HG02852 (cell line): Measurements from ENCODE around the gene PHACTR3.
A peak's percentile ranks its signal among the peaks of the same experiment; 100 is the strongest.
"Not testable (repeated sequence)": the region's sequence is repeated elsewhere in the genome, so short reads cannot be mapped to it uniquely, and the experiment has no call there.

ENCODE experiments used
- ATAC-seq: cut with Tn5 transposase; IDR thresholded peaks from one replicate; pipeline ENCODE4 v1.9.1; 2021; ENCODE audit warnings: mild to moderate bottlenecking, moderate library complexity; ENCODE audit not compliant: unreplicated experiment

Gene PHACTR3

DNA sequence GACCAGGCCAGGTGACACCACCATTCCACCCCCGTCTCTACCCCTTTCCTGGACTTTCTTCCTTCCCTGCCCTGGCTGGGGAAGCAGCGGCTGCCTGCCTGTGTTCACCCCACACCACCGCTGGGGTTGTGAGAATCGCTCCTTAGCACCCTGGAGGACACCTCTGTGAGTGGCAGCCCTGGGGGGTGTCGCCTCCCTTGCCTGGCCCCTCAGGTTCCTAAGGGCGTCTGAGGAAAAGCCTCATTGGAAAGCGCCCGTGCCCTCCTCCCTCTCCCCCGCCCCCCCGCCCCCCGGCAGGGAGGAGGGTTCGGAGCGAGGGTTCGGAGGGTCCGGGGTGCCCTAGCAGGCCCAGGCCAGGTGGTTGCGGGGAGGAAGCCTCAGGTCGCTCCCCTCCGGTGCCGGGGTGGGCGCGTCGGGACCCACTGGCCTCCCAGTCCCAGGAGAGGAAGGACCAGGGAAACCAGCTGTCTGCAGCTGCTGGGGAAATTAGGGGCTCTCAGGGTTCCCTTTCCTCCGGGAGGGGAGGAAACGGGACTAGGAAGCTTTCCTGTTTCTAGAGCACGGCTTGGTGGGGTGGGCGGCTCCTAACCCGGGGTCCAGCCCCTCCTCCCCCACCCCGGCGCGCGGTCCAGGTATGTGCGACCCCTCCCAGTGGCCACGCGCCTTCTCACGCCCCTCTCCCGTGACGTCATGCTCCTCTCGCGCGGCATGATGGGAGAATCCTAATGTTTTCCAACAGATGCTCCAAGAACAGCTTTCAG lies at the start of gene PHACTR3:
TSS of gene PHACTR3 (plus strand) at position 760 of the 761 bp plus-strand sequence. CDS start 475 bp downstream, outside the sequence.
- ATAC-seq, result no peak

DNA sequence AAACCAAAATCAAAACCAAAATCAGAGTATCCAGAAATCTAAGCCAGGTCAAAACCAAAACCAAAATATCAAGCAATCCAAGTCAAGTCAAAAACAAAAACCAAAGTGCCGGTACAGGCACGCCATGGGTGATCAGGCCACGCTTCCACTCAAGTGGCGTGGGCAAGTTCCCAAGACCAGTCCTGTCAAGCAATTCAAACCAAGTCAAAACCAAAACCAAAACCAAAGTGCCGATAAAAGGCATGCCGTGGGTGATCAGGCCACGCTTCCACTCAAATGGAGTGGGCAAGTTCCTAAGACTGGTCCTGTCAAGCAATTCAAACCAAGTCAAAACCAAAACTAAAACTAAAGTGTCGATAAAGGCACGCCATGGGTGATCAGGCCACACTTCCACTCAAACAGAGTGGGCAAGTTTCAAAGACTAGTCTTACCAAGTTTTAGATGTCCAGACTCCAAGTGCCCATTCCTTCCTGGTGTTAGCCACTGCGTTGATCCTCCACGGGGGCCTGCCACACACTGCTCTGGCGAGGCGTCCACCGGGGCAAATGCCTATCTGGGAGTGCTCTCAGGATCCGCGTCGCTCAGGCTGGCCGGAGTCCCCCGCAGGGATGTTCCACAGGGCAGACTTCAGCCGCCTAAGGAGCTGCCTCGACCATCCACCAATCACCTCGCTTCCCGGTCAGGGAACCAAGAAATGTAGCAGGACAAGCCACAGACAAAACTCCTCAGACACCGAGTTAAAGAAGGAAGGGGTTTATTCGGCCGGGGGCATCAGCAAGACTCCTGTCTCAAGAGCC lies 46.4 kb upstream of the PHACTR3 start:
- ATAC-seq, result not testable (repeated sequence)

DNA sequence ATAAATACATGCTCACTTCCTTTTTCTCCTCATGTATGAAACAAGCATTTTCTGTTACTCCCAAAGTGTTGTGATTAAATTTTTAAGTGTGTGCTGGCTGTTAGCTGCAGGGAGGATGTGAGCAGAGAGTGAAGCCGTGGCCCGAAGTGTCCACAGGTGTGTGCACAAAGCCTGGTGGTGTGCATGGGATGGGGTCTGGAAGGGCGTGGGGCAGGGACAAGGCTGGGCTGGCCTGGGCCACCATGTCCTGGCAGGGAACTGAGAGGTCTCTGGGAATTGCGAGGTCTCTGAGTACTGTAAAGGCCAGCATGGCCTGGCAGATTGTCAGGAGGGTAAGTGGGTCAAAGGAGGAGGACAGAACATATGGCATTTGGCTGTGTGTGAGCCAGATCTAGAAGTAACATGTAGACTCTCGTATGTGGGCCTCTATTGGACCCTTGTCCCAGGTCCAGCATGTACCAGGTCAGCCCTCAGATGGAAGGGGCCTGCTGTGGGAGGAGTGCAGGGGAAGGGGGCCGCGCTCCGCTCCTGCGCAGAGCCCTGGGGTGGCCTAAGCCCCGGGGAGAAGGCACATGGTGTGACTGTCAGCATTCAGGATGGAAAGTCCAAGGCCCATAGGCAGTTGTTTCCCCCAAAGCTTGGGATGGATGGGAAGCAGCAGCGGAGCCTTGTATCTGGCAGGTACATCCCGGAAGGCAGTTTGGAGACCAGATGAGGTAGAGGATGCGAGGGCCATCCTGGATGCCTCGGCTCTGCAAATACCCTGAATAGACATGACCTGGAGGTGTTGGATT lies 45.1 kb upstream of the PHACTR3 start:
- no peak for ATAC-seq

DNA sequence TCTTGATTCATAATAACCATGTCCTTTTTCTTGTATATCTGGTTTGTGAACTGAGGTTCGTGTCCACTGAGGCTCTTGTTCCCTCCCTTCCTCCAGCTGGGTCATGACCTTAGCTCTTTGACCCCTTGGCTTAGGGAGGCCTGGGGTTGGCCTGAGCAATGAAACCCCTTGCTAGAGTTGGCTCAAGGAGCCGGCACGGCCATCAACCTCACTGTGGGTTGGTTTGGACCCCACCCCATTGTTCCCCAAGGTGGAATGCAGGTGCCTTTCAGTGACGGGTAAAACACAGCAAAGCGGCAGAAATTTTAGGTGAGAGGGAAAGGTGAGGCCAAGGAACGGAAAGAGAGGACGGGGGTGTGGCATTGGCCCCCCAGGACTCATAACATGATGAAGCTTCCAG lies 44.5 kb upstream of the PHACTR3 start:
- no peak for ATAC-seq

DNA sequence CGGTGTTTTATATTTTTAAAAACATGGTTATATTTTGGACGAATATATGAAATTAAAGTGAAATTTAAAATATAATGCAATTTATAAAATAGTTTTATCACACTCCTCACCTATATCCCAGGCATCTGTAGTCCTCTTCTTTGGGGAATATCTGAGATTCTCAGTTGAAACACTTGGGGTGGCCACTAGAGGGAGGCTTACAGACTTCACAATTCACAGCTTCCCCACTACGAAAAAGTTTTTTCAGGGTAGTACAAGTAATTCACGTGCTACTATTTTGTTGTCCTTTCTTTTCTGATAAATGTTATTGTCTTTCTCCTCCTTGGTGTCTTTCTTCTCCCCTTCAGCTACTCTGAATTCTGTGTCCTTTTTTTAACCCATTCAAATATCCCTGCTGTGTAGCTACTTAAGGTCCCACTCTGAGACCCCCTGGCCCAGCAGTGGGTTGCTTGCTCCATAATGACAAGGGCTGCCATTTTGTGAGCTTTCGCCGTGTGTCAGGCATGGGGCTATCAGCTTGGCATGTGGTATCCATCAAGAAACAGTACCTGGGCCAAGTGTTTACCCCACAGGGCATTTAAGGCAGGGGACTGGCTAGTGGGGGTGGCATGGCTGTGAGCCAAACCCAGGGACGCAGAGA lies 43.6 kb upstream of the PHACTR3 start:
- ATAC-seq, result no peak

DNA sequence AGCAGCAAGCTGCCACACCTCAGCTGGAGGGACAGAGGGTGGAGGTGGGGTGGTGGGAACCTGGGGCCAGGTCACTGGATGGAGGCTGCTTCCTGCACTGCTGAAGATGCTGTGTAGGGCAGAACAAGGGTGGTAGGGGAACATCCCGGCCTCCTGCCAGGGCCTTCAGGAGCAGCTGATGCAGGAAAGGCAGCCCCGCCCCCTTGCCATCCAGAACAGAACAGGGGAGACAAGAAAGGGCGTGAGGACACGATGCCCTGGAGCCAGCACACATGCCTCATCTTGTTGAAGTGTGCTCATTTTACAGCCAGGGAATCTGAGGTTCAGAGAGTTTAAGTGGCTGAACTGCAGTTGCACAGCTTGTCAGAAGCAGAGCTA lies 43.1 kb upstream of the PHACTR3 start:
- ATAC-seq, result no peak

DNA sequence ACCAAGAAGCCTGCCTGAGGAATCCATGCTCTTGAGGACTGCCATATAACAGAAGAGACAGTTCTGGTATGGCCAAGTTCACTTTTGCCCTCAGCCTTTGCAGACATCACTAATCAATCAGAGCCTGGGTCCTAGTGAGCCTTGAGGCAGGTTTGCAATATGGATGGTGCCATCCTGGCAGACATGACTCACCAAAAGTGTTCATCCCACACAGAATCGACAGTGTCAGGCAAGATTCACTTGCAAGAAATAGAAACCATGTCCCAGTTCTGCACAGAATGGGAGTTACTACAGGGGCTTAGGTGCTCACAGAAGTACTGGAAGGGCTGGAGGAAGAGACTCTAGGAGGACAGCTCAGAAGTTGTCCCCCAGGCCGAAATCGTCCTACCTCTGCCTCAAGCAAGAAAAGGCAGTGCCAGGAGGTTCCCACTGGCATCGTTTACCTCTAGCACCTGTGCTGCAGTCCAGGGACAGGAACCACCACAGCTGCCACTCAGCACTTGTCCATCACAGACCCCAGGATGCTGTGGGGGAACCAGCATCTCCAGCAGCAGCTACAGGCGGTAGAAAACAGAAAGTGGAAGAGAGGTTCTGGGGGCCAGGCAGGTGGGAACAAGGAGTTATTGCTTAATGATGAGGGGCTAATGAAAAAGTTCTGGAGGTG lies 42.6 kb upstream of the PHACTR3 start:
- ATAC-seq, result no peak

DNA sequence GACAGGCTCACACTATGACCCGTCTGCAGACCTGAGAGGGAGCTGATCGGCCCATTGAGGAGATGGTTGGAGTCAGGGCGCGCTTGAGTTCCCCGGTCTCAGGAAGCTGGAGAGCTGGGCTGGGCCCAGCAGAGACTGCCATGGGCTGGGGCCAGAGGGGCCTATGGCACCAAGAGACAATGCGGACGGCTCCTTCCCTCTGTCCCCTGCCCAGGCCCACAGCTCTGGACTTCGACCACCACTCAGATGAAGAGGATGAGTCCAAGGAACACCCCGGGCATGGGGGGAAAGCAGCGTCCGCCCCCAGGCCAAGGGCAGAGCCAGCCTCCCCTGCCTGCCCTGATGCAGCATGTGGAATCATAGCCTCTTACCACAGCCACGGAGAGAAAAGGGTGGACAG lies 40.2 kb upstream of the PHACTR3 start:
- ATAC-seq, result no peak

DNA sequence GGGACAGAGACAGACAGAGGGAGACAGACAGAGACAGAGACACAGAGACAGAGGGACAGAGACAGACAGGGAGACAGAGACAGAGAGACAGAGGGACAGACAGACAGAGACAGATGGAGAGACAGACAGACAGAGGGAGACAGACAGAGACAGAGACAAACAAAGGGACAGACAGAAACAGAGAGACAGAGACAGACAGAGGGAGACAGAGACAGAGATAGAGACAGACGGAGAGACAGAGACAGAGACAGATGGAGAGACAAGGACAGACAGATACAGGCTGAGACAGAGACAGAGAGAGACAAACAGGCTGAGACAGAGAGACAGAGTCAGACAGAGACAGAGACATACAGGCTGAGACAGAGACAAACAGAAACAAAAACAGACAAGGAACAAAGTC lies 39.4 kb upstream of the PHACTR3 start:
- no peak for ATAC-seq

DNA sequence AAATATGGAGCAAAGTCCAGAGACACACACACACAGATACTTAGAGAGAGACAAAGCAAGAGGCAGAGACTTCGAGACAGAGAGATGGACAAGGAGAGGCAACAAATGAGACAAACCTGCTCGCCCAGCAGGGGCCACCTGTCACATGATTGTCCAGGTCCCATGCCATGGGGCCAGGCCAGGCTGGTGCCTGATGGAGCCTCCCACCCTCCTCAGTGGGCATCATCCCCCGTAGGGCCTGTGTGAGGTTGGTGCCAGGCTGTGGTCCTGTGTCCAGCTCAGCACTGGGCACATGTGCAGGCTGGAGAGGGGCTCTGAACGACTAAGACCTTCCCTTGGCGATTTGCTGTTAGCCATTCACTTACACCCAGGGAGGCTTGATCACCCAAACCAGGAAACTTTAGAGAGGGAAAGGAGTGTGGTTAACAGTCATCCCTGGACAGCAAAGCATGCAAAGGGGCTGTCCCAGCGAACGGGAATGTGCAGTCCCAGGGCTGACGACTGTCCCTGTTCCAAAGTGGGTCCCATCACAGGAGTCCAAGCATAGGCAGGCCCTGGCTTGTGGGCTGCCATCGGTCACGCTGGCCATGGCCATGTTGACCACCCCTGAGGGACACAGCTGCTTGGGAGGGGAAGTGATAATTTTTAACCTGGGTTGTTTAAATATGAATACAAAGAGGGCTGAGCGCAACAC lies 38.4 kb upstream of the PHACTR3 start:
- no peak for ATAC-seq

DNA sequence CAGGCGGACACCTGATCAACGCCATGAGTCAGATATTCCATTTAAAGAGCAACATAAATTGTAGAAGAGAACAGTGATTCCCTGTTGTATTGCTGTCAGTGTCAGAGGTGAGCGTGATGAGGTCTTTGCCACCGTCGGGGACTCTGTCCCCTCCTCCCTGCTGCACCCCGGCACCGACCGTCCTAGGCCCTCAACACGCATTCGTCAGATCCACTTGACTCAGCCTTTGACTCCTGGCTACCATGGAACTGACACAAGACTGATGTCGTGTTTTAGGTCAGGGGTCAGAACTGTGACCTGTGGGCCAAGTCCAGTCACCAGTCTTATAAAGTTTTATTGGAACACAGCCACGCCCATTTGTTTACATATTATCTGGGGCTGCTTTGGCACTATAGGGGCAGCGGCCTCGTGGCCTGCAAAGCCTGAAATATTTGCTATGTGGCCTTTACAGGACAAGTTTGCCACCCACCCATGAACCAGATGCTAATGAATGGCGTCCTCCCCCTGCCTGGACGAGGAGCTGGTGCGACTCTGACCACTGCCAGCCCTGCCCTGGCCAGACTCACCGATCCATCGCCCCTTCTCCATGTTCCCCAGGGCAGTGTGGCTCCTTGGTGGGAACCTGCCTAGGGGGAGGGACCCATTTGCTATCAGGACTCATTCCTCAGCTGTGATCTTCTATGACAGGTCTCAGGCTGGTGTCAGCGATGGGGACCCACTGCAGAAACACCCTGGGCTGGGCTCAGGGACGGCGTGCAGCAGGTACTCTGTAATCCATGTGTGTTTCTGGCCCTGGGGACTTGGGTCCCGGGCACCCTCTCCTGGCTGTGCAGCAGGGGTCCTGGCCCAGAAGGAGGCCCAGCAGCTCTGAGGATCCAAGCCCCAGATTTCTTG lies 37.5 kb upstream of the PHACTR3 start:
- ATAC-seq, result no peak

DNA sequence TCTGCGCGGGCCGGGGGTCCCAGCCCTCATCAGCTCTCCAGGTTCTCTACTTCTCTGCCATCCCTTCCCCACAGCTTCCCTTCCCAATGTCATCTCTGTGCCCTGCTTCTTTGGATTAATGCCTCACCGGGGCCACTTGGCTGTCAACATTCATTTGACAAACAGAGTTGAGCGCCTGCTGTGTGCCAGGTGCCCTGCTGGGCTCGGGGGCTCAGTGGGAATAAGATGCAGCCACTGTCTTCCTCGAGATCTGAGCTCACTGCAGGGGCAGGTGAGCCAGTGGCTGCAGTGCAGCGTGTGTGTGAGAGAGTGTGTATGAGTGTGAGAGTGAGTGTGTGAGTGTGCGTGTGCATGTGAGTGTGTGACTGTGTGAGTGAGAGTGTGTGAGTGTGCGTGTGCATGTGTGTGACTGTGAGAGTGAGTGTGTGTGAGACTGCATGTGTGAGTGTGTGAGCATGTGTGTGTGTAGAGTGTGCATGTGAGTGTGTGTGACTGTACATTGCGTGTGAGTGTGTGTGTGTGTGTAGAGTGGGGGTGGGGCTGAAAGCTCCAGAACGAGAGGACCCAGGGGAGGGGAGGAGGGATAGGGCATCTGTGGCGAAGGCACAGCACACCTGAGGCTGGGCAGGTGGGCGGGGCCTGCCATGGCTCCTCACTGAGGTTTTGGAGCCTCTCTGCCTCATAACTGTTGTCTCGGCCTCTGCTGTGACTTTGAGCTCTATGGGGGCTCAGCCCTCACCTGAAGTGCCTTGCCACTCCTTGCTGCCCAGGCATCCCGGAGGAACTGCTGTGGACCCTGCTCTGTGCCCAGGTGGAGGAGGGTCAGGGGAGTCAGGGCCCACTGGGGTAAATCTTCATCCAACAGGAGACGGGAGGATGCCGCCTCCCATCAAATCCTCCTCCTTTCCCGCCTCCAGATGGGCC lies 36.5 kb upstream of the PHACTR3 start:
- ATAC-seq, result no peak

DNA sequence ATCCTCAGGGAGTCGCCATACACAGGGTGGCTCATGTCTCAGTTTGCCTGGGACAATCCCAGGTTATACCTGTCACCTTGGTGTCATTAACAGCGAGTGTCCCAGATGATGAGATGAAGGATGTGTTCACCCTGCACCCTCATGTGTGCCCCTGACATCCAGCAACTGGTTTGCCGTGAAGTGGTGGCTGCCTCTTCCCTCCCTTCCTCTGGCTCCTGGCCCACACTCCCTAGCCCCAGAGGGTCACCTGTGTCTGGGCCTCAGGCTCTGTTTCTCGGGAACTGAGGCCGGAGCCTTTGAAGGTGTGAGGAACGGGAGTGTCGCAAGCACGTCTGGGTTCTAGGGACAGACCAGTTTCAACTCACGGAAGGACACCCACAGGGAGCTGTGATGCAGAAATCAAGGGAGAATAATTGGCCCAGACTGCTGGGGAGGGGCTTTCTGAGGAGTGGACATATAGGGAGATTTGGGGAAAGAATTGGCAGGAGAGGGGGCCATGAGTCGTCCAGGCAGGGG lies 35.8 kb upstream of the PHACTR3 start:
- ATAC-seq, result no peak

DNA sequence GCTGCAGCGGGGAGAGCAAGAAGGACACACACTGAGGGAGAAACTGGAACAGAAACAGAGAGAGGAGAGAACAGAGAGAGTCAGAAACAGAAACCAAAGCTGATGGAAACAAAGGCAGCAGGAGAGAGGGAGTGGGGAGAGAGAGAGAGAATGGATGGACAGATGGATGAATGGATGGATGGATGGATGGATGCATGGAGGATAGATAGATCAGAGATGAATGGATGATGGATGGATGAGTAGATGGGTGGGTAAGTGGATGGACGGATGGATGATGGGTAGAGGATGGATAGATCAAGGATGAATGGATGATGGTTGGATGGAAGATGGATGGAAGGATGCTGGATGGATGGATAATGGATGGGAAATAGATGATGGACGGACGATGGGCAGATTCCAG lies 35.0 kb upstream of the PHACTR3 start:
- no peak for ATAC-seq

DNA sequence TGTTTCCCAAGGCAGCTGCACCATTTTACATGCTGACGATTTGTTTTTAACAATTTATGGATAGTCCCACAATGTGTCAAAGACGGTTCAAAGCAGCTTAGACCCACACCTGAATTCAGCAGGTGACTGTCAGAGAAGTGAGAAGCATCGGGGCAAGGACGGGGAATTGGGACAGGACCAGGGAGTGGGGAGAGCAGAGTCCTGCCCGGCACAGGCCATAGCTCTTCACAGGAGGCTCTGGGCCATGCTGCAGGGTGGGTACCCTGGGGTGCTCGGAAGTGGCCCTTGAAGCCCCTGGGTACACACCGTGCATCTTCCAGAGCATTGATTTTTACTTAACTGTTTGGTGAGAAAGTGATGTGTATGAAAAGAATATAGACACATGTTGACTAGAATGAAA lies 33.2 kb upstream of the PHACTR3 start:
- ATAC-seq, result no peak

DNA sequence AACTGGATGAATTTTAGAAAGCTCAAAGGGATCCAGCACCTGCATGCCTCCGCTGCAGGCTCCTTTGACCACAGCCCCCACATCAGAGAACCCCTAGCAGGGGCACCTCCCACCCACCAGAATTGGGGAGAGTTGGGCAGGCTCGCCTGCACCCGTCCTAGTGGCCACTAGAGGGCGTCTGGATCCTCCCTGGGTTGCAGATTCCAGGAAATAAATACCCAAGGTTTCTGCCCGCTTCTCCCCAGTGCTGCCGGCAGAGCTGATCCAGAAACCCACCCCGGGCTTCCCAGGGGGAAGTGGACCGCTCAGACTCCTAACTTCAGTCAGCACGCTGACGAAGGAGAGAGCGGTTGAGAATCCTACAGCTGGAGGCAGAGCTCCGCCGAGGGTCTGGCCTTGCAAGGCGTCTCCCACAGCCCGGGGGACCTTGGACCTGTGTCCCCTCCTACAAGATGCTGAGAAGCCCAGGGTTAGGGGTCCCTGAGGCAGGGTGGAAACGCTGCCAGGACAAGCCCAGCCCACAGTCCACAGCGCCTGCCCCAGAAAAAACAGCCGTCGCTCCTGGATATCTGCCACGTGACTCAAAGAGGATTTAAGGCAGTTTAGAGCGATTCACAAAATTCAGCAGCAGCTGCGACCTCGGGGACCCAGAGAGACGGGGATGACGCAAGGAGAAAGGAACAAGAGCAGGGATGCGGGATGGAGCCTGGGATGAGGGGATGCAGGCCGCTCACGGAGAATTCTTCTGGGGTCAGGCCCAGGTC lies 32.6 kb upstream of the PHACTR3 start:
- ATAC-seq, result peak; percentile 57

DNA sequence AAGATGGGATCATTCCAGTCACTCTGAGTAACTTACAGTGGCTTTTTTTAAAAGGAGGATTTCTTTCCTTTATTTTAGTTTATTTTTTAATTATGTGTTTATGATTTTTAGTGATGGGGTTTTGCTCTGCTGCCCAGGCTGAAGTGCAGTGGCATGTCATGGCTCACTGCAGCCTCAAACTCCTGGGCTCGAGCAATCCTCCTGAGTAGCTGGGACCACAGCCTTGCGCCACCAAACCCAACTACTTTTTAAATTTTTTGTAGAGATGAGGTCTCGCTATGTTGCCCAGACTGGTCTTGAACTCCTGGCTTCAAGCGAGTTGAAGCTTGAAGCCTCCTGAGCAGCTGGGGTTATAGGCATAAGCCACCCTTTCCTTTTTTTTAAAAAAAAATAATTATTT lies 31.8 kb upstream of the PHACTR3 start:
- ATAC-seq, result no peak
